GM21390 (cell line): ENCODE measurements around the gene LORICRIN.
"Not testable (repeated sequence)": the region's sequence is repeated elsewhere in the genome, so short reads cannot be mapped to it uniquely, and the experiment has no call there.

Source experiments
- ATAC-seq: cut with Tn5 transposase; IDR thresholded peaks from one replicate; pipeline ENCODE4 v1.9.1; 2021; ENCODE audit not compliant: unreplicated experiment

LORICRIN gene, protein sequence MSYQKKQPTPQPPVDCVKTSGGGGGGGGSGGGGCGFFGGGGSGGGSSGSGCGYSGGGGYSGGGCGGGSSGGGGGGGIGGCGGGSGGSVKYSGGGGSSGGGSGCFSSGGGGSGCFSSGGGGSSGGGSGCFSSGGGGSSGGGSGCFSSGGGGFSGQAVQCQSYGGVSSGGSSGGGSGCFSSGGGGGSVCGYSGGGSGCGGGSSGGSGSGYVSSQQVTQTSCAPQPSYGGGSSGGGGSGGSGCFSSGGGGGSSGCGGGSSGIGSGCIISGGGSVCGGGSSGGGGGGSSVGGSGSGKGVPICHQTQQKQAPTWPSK

DNA sequence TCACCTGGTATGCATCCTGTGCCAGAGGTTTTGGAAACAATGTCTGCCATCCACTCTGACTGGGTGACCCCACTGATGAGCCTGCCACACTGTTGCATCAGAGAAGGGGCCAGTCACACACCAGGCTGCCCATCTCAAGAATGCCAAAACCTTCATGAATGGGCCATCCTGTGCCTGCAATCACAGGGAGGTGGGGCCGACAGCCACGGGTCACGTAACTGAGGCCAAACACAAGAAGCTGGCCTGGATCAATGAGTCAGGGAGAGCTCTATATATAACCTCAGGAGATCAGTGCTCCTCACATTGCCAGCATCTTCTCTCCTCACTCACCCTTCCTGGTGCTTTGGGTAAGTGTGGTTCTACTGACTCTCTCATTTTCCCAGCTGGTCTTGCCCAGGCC is at the start of gene LORICRIN:
LORICRIN (plus strand) TSS at position 301 of the 400 bp plus-strand sequence. CDS start 1,263 bp downstream, outside the sequence.
- ATAC-seq = no peak

DNA sequence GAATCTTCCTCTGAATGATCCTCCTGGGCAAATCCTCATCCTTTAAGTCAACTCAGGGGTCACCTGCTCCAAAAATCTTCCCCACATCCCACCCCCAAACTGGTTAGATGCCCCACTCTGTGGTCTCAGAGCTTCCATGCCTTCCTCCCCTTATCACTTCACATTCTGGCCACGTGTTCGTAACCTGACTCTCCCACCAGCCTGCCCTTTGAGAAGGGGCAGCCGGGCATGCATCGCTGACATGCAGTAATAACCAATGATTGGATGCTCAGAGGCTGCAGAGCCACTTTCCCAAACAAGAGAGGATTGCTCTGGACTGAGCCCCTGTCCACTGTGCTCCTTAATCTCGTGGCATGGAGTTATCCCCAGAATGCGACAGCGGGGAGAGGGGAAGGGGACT is 49.3 kb upstream of the LORICRIN start:
- no peak for ATAC-seq

DNA sequence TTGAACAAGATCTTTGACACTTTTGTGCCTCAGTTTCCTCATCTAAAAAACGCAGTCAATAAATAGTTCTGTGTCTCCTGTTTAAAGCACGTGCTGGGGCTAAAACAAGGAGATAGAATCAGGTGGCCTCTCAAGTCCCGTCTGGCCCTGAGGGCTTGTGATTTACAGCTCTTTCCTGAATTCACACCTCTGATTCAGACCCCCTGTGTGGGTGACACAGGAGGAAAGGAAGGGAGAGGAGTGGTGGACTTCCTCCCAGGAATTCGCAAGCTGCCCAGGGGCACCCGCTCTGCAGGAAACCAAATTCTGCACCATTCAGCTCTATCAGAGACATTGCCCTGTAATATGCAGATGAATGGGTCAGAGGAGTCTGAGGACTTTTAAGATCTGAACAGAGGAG is 47.3 kb upstream of the LORICRIN start:
- ATAC-seq = no peak

DNA sequence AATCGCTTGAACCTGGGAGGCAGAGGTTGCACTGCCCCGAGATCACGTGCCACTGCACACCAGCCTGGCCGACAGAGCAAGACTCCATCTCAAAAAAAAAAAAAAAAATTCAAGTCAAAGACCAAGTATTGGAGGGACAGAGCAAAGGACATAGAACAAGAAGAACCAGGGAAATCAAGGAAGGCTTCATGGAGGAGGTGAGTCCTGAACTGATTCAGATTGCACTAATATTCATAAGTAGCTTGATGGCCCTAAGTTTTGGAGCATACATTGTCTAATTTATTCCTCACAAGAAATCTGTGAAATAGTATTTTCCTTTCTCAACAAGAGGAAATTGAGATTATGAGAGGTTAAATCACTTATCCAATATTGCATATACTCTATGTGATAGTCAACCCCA is 46.0 kb upstream of the LORICRIN start:
- no peak for ATAC-seq

DNA sequence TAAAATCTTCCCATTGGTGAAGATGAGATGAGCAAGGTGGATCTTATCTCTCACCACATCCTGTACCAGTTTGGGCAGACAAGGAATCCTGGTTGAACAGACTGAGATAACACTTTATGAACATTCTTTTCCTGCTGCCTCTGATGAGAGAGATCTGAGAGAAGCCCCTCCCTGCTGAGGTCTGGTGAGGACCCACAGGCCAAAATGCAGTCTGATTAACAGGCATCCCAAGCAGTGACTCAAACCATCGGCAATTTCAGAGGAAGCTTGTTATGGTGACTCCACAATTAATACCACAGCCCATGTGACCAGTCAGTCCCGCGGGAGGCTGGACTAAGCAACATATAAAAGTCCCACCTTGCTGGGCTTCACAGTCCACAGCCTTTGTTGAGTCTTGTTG is 42.3 kb upstream of the LORICRIN start, which contains the start of gene PRR9:
PRR9 (plus strand) TSS at position 373 of the 400 bp plus-strand sequence. CDS start 561 bp downstream, outside the sequence.
- no peak for ATAC-seq

DNA sequence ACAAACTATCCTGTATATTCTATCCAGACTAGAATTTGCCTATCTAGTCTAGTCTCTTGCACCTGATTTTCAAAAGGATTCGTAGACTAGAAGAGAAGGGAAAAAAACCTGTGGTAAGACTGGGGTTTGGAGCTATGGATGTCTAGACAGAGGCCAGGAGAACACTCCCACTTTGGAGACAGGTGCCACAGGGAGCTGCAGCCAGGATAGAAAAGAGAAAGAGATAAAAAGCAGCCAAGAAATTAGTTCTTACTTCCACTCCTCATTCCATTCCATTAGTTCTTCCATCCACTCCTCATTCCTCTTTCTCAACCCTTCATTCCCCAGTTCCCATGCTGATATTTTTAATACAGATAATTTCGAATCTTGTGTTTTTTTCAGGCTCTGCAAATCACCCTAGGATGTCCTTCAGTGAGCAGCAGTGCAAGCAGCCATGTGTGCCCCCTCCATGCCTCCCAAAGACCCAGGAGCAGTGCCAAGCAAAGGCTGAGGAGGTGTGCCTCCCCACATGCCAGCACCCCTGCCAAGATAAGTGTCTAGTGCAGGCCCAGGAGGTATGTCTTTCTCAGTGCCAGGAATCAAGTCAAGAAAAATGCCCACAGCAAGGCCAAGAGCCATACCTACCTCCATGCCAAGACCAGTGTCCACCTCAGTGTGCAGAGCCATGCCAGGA is 41.6 kb upstream of the LORICRIN start:
- no peak for ATAC-seq

DNA sequence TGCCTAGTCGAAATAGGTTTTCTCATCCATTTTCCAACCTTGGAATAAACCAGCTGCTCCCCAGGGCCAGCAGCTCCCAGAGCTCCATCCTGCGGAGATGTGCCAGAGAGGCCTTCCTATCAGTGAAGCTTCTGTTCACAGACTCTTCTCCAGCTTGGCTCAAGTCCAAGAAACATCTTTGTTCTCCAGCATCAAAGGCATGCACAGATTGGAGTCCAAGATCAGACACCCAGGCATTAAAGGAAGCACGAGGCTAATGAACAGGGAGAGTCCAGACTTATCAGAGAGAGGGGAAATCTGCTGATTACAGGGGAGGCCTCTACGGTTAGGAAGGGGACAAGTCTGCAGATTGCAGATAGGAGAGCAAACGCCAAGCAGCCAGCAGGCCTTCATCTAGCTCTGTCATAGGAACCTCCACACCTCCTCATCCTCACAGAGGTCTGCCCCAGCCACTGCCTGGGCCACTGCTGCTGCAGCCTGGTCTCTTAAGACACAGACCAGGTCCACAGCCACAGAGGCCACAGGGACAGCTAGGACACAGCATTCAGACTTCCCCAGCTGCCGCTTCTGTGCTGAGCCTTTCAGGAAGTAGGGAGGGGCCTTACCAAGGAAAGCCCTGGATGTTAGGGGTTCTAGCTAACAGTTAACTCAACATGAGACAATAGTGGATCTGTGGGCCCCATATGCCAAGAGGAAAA is 38.7 kb upstream of the LORICRIN start:
- ATAC-seq = no peak

DNA sequence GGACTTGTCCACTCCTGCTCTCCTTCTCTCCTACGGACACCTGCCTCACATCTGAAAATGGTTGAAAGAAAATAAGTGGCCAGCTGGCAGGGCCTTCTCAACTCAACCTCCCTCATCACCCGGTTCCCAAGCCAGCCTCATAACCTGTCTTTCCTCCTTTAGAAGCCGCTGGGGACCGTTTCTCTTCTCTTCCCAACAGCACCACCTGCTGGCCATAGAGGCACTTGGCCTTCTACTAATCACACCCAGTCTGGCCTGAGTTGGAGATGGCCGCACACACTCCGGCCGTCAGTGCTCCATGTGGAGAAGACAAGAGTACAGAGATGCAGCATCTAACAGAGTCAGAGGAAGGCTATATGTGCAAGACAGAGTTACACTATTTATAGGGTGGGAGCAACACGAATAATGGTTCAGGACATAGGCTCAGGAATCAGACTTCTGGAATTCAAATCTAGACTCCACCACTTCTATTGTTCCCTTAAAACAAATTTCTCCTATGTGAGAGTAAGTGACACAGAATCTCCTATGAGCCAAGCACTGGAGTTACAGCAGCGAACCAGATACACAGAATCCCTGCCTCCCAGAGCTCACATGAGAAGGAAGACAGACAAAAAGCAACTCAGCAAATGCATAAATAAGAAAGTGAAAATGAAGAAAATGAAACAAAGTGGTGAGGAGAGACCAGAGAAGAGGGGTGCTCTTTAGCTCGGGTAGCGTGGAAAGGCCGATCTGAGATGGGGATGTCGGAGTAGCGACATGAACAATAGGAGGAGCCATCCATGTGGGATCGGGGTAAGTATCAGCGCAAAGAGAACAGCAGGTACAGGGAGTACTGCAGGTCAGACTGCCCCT is 36.2 kb upstream of the LORICRIN start:
- ATAC-seq = peak; percentile 82

DNA sequence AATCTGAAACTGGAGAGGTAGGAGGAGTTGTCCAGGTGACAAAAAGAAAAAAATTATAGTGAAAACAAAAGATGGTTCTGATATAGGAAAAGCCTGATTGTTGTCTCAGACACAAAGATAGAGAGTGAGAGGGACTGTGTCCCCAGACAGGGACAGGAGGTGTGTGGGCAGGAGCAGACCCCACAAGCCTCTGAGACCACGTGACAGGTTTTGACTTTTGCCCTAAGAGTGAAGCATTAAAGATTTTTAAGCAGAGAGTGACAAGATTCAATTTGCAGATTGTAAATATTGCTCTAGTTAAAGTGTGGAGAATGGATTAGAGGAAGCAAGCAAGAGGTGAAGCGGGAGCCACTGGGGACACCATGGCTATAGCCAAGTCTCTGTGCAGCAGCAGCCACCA is 31.7 kb upstream of the LORICRIN start:
- ATAC-seq = no peak

DNA sequence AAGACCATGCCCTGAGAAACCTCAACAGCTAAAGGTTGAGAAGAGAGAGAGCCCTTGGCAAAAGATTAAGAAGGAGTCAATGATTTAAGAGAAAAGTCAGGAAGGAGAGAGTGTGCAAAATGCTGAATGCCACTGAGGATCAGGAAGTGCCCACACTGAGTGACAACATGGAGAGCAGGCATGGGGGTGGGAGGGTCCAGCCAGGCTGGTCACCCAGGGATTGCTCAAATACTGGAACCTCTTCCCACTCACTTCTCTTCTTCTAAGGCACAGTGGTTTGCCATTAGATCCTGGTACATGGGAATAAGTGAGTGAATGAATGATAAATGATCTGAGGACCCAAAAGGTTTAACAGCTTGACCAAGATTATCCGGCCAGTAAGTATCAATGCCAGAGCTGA is 31.0 kb upstream of the LORICRIN start:
- no peak for ATAC-seq

DNA sequence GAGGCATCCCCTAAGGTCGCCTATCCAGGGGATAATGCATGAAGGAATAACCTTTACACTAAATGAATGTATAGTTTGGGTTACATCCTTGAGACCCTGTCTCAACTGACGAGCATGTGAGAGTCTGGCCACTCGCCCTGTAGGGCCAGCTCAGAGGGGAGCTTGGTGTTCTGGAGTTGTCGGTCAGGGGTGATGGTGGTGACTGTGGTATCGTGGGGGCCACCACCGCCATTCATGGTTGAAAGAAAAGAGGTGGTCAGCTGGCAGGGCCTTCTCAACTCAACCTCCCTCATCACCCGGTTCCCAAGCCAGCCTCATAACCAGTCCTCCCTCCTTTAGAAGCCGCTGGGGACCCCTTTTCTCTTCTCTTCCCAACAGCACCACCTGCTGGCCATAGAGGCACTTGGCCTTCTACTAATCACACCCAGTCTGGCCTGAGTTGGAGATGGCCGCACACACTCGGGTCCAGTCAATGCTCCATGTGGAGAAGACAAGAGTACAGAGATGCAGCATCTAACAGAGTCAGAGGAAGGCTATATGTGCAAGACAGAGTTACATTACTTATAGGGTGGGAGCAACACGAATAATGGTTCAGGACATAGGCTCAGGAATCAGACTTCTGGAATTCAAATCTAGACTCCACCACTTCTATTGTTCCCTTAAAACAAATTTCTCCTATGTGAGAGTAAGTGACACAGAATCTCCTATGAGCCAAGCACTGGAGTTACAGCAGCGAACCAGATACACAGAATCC is 30.2 kb upstream of the LORICRIN start:
- not testable (repeated sequence) for ATAC-seq

DNA sequence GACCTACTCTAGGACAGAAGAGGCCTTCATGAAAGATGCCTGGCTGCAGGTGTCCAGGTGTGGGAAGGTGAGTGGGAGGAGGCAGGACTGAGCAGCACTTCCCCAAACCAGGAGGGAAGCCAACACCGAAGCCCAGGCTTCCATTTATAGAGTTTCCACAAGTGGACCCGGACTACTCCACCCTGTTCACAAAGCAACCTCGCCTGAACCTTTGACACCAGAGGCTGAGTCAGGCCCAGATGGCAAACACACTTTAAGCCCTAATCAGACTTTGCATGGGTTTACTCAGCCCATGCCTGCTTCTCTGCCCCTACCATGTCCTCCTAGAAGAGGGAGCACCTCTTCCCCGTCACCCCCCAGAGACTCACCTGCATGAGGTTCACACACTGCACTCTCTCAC is 28.1 kb upstream of the LORICRIN start:
- ATAC-seq = no peak

DNA sequence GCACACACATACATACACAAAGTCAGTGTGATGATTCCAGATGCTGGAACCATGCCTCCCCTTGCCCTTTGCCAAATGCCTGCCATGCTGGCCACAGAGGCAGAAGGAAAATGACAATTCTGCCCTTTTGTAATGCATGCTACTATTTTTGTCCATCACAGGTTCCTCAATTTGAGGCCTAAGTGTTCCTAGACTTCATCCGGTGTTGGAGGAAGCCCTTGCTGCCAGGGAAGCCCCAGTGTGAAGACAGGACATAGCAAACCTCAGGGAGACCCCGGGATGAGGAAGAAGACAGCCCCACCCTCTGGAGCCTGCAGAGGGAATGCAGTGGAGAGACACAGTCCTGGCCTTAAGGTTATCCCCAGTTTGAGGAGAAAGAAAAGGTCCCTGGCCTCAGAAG is 27.7 kb upstream of the LORICRIN start:
- ATAC-seq = no peak

DNA sequence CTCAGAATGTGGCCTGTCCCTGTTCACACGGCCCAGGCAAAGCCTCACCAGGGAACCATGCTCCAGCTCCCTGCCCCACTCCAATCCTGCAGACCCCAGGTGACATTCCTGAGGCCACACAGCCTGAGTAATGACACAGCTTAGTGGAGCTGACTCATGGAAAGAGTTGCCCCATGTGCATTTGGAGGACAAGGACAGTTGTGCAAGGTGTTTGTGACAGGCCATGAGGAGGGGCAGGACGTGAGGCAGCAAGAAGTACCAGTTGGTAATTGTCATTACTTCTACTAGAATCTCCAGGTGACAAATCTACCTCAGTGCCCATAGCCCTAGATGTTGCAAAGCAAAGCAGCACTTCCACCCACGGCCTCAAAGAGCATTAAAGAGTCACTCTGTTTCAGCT is 26.9 kb upstream of the LORICRIN start:
- ATAC-seq = no peak

DNA sequence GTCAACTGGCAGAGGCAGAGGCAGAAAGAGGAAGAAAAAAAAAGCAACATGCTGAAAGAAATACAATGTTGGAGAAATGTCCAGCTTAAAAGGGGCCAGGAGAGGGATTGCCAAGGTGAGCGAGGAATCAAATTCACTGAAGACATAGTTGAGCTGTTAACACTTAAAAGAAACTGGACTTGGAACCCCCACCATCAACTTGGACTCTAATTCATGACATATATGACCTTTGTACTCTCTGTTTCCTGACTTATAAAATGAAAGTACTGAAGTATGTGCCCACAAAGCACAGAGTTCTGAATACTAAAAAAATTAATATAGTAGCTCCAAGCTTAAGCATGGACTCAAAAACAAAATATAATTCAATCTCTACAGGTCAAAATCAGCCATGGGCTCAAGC is 26.0 kb upstream of the LORICRIN start:
- no peak for ATAC-seq

DNA sequence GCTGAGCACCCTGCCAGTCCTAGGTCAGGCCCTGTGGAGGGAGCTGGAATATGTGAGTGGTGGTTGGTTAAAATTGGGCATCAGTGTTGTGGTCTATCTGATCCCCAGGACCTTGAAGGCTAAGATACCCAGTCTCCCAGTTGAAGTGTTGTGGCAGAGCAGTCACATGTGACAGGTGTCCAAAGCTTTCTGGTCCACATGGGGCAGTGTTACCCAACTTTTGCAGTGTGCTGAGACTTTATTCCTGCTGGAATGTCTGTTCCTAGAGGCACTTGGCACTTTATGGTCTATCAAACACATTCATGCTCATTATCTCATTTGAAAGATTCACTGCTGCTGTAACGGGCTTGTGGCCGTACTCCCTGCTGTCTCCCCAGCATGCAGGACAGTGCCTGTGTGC is 21.0 kb upstream of the LORICRIN start:
- ATAC-seq = no peak

DNA sequence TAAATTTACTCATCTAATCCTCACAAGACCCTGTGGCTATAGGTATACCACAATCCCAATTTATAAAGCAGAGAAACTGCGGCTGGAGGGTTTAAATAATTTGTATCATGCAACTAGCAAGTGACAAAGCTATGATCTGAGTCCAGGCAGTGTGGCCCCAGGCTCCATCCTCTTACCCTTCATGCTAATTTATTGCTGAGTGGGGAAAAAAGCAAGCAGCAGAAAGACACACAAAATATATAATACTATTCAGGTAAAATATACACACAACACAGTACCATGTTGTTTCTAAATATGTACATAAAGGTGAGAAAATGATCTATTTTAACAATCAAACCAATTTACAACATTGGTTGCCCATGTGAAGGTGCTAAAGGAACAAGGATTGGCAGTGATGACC is 17.3 kb upstream of the LORICRIN start:
- ATAC-seq = no peak

DNA sequence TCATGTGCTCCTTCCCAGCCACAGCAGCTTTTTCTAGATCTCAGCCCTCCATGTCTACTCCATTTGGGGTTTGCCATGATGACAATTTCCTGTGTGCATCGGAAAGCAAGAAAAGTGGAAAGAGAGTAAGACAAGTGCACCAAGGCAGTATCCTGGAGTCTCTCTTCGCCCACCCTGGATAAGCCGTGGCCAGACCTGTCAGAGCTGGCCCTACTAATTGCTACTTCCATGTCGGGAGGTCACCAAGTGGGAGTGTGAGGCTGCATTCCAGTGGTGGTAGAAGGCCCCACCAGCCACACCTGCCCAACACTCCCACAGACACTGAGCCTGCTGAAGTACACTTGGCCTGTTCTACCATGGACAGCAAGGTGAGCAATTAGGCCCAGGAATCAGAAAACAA is 14.0 kb upstream of the LORICRIN start:
- ATAC-seq = no peak

DNA sequence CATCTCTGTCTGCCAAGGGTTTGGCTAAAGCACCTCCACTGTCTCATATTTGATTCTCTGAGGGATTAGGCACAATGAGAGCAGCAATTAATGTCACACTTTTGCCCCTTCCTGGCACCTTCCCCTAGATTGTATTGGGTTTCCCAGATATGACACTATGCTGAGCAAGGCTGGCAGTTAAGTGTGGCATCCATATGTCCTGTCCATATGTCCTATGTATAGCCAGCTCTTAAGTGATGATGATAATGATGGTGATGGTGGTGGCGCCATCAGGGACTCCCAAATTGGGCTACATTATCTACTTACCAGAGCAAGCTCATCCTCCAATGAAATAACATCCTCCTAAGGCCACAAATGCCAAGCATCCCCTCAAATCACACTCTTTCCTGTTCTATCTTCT is 13.5 kb upstream of the LORICRIN start:
- ATAC-seq = no peak

DNA sequence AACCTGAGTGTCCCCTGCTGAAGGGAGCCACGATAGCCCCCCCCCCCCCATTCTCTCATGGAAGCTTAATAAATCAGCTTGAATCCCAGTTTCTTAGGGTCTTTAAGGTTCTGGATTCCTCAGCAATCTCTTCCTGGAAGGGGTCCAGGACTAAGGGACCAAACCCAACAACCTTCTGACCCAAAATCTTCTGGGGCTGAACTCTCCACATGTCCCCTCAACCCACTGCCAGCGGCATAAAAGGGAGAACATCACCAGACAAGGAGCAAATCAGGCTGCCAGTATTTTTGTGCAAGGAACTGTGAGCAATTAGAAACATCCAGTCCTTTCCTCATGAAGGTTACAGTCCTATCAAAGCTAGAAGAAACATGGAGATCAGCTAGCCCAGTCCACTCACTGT is 12.7 kb upstream of the LORICRIN start:
- ATAC-seq = no peak
